NCI-H187 (cell line): ENCODE results near the gene NAA38.
A peak's percentile ranks its signal among the peaks of the same experiment; 100 is the strongest.

Experiments
- DNase-seq, 2 experiments: peaks; one replicate each; lab custom pipeline; 2025; lab: John Stamatoyannopoulos, UW

NAA38 gene

DNA sequence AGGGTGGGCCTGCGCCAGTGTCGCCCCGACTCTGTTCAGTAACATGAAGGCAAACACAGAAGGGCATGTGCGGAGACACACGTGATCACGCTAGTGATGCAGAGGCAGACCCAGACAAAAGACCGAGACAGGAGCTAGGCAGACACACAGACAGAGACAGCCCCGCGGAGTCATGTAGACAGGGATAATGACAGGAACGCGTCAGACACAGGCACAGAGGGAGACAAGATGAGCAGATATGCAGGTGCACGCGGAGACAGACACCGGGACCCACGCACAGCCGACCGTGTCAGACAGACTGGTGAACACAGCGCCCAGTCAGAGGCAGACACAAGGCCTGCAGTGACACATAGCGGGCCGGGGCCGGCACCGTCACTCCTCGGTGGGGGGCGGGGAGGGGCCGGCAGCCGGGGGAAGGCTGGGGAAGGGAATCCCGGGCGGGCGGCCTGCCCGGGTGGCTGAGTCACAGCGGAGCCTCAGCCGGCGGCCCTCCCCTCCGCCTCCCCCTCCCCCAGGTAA, 15.9 kb downstream of the NAA38 start:
- DNase-seq: peak in 1 of 2 experiments; percentile 52

DNA sequence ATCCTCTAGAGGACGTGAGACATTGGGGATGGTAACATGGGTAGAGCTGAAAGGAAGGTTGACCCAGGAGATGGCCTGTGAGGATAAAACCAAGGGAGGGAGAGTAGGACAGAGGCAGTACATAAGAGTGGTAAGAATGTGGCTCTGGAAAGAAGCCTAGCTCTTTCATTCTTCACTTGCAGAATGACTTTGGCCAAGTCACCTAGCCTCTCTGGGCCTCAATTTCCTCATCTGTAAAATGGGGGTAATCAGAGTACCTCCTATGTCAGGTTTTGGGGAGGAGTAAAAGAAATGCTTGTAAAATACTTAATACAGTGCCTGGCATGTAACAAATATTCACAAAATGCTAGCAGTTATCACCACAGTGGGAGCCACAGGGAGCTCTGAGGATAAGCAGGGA, 16.5 kb downstream of the NAA38 start:
- DNase-seq: no peak

DNA sequence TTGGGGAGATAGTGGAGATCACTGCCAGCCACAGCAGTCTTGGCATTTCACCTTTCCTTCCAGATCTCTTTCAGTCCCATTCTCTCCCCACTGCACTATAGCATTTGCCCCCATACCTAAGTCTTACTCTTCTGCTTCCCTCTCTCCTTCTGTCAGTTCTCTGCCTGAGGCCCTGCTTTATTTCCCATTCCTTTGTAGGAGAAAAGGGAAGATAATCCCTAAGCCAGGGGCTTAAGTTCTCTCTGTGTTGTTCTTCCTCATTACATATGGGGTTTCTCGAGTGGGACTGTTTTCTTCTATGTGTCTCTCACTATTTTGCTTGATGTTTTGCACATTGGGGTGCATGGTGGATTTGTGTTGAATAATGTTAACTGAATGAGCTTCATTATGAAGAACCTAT, 16.9 kb downstream of the NAA38 start:
- no peak for DNase-seq

DNA sequence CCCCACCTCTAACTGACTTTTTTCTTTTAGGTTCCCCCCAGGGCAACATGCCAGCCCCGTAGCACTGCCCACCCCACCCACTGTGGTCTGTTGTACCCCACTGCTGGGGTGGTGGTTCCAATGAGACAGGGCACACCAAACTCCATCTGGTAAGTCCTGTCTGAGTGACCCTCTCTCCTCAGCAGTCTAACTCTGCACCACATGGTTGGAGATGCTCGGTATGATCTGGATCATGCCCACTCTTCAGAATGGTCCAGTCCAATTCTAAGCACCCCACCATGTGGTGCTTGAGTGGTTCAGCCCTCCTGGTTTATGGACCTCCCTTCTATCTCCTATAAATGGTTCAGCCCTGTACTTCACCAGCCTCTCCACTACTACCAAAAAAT, 17.5 kb downstream of the NAA38 start:
- no peak for DNase-seq

DNA sequence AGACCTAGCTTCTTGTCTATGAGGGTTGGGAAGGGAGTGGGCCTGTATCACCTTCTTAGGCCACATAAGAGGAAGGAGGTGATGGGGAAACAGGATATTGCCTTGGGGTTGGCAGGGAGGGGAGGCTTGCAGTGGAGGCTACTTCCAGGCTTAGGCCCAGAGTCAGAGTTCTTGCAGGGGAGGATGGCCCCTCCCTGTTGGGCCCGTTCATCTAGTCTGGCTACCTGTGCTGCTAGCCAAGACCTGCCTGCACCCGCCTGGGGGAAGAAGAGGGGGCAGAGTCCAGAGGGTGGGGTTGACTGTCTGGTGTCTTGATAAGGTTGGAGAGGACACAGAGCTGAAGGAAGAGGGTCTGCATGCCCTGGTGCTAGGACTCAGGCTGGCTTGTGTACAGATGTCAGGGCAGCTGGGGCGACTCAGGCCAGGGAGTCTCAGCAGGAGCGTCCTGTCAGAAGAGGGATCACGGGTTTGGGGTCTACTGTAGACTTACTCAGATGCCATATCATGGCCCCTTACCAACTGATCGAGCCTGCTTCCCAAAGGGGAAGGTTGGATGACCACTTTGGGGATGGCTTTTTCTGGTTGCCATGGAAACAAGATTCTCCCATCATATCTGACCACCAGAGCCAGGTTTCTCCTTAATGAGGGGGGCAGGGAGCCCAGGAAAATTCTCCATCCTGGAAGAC, 18.0 kb downstream of the NAA38 start:
- no peak for DNase-seq

DNA sequence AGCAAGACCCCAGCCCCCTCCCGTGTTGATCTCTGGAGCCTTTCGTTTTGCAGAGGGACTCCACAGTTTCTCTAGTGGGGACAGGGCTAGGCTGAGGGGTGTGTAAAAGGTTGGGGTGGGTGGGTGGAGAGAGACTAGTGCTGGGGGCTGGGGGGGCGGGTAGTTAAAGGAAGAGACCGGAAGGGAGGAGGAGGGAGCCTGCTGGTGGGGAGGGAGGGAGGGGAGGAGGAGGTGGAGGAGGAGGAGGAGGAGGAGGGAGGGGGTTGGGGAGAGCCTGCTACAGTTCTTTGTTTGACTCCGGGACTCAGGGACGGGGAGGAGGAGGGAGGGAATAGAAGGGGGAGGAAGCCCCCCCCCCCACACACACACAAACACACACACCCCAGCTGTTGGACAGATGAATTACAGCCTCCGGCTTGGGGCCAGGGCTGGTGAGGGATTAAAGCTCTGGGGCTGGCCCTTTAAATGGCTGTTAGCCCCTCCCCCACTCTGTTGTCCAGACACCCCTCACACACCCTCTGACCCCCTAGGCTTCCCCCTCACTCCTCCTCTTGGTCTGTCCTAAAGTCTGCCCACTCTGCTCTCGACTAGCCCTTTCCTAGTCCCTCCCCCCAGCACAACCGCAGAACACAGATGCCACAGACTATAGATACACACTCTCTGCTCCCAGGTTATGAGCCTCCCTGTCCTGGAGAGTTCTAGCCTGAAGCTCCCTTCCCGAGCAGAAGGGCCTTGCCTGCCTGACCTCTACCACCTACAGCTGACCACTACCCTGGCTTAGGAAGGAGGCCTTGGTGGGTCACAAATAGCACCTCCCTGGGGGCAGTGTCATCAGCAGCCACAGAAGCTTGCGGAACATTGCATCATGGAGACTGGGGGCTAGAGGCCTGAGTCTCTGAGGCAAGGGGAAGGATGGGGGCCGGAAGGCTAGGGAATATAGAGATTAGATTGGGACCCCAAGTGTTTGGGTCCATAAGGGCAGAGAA, 19.0 kb downstream of the NAA38 start:
- no peak for DNase-seq

DNA sequence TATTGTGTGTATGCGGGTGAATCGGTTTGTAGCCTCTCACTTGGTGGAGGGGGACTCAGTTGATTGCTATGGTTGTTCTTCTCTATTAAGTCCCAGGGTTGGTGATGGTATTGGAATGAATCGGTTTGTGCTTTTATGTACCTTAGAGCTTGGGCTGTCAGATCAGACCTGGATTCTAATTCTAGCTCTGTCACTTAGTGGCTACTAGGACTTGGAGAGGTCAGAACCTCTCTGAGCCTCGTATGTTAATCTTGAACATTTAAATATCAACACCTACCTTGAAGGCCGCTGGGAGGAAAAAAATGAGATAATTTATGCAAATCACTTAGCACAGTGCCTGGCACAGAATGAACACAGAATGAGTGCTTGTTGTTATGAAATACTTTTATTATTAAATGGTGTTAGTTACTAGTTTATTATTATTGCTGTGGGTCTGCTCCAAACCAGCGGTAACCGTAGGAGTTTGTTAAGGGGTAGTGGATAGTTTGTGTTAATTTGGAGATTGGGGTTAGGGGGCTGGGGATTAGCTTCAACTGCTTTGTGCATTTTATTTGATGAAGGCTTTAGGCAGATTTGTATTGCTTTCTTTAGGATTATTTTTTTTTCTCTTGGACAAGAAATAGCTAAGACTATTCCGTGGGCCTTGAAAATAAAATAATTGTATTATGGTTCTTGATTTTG, 19.8 kb downstream of the NAA38 start:
- DNase-seq: no peak

DNA sequence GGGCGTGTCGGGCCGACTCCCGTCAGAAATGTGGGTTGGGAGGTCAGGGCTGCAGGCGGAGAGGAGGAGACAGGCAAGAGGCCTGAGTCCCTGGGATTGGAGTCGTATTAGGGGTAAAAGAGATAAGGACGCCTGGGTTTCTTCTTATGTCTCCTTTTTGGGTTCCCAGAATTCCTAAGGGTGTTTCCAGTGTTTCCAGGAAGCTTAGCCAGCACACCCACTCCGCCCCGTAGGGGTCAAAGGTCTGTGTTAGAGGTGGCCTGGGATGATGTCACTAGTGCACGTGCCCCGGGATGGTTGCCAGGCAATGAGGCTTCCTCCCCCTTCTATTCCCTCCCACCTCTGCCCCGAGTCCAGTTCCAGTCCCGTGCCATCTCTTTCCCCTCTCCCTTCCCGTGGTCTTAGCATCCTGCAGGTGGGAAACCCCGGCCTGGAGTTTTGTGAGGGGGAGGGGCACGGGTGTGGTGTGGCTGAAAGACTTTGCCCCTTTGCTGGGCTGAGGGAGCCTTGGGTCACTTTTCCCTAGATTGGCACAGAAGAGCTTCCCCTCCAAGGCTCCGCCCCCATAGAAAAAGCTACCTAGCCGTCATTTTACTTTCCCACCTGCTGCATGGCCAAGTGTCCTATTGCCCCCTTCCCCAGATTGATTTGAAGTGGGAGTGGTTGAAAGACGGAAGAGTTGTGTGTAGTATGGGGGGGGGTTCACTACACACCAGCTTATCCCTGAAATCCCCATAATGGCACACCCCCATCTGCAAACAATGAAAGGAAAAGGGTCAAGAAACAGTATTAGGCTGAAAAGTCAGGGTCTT, 20.6 kb downstream of the NAA38 start:
- DNase-seq: peak; percentile 63 to 82

DNA sequence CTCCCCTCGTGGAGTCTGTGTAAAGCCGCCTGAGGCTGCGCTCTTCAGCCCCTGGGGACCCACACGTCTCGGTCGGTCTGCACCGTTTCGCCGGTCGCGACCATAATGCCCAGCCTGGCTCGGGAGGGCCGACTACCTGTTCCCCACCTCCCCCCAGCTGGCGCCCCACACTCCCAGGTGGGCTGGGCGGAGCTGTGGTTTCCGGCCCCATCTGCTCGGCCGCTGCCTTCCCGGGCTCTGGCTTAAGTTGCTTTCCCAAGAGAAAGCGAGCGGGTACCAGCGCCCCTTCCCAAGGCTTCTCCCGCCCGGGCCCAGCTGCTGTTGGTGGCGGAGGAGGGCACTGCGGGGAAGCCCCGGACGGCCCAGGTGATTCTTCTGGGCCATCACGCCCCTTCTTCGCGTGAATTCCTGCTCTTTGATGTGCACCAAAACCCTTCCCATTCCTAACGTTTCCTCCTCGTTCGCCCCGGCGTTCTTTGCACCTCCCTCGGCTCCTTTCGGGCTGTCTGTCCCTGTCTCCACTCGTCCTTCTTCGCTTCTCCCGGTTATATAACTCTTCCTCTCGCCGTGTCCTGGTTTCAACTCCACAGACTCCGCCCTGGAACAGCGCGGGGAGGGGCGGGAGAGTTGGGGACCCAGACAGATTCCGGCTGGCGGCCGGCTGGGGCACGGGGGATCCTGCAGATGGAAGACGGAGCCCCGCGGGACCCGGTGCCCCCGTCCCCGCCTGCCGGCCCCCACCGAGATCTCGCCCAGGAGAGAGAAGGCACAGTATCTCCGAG, 21.4 kb downstream of the NAA38 start:
- no peak for DNase-seq

DNA sequence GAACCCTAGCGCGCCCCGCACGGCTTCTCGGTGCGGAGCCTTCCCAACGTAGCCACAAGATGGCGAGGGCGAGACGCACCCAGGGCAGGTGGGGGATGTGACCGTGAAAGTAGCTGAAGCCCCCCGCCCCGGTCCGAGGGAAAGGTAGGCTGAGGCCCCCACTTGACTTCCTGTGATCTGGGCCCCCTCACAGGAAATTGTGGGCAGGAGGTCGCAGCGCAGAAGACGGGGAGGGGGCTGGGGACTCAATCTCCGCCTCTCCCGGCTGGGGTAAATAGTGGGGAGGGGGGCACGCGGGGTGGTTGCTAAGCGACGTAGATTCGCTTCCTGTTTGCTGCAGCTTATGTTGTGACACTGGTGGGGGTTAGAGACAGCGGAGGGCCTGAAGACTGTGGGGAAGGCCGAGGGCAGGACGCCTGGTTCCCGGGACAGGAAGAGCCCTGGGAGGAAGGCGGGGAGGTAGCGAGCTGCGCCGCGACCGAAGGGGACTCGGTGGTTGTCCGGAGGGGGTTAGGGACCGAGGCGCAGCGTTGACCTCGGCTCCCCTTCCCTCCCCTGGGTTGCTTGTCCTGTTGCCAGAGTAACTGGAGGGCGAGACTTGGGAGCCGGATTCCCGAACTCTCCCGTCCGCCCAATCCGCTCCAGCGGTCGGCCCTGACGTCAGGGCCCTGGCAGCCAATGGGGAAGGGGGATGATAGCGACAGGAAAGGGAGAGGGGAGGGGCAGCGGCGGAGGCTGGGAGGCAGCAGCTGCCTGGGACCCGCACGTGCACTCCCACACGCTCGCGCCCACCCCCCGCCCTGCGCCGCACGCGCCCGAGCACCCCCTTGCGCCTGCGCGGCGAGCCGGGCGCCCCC, 22.2 kb downstream of the NAA38 start:
- DNase-seq: peak; percentile 66 to 88

DNA sequence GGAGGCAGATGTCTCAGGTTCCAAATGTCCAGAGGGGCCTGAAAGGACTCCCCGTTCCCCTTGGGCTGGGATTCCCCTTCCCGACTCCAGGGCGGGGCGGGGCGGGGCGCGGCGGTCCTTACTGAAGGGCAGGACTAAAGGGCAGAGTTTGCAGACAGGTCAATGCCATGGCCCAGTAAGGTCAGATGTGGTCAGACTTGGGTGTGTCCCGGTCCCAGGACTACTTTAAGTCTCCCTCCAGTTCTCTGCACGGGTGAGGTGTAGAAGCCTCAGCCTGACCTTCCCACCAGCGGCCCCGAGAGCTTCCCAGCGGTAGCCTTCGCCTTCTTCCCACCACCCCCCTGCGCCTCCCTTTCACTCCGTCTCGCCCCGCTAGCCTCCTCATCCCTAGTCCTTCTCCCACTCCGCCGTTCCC, 22.8 kb downstream of the NAA38 start:
- DNase-seq: no peak

DNA sequence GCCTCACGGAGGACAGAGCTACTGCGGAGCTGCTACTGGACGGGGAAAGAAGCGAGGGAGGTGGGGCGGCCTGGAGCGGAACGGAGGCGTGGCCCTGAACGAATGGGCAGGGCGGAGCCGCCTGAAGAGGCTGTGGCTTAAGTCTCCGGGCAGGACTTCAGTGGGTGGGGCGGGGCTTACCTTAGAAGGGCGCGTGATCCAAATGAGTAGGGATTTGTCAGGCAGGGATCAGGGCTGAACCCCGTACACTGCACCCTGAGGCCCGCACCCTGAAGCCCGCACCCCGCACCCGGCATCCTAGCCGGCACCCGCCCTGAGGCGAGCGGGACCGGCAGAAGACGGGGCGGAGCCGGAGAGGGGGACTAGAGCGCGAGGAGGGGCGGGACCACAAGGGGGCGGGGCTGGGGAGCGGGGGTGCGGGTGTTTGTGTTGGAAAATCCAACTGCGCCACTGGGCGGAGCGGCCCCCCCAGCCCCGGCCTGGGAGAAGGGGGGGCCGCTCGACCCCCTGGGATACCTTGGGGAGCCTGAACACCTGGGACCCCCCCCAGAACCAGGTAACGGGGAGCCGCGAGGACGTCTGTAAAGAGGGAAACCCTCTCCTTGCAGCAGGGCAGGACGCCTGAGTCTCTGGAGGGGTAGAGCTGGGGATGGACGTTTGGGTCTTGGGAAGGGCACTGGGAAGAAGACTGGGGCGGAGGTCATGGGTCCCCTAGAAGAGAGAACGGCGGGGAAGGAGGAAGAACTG, 23.4 kb downstream of the NAA38 start, which contains the start of gene KDM6B:
TSS of gene KDM6B (plus strand) at position 423 of the 747 bp plus-strand sequence. CDS start 11,338 bp downstream, outside the sequence.
- DNase-seq: peak; percentile 54 to 73

DNA sequence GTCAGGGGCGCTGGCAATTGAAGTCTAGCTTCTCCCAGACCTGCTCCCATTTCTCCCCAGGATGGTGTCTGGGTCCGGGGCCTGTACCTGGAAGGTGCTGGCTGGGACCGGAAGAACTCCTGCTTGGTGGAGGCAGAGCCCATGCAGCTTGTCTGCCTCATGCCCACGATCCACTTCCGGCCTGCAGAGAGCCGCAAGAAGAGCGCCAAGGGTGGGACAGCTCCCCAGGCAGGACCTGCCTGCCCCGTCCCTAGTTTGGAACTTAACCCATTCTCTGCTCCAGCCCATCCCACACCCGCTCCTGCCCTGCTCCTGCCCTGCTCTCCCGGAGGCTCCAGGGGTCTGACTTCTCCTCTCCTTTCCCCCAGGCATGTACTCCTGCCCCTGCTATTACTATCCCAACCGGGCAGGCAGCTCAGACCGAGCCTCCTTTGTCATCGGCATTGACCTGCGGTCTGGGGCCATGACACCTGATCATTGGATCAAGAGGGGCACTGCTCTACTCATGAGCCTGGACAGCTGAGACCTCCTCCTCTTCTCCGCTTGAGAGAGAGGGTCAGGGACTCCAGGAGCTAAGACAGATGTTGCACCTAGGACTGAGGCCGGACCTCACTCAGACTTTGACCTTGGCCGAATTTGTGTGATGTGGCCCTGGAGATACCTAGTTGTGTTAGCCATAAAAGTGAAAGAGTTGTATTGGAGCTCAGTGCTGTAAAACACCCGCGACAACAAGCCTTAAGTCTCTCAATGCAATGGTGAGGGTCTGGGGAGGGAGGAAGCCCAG, 24.2 kb downstream of the NAA38 start:
- no peak for DNase-seq

DNA sequence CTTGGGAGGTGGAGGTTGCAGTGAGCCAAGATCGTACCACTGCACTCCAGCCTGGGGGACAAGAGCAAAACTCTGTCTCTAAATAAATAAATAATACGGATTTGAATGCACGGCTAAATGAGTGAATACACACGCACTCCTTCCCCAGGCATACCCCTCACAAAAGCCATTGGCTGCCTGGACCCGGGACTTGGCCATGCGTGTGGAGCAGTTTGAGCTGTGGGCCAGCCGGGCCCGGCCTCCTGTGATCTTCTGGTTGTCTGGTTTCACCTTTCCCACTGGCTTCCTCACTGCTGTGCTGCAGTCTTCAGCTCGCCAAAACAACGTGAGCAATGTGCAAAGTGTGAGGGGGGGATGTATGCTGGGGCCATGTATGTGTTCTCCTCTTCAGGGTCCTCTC, 24.9 kb downstream of the NAA38 start:
- DNase-seq: no peak

DNA sequence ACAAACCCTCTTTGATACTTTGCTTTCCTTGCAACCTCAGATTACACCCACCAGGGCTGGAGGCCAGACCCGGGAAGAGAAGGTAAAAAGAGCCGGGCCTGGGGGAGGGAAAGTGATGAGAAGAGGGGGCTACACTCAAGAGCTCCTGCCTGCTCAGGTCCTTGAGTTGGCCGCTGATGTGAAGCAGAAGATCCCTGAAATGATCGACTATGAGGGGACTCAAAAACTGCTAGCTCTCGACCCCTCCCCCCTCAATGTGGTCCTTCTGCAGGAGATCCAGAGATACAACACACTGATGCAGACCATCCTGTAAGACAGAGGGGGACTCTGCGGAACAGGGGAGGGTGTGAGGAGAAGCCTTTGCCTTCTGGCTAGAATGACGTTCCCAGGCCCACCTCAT, 26.1 kb downstream of the NAA38 start:
- DNase-seq: no peak

DNA sequence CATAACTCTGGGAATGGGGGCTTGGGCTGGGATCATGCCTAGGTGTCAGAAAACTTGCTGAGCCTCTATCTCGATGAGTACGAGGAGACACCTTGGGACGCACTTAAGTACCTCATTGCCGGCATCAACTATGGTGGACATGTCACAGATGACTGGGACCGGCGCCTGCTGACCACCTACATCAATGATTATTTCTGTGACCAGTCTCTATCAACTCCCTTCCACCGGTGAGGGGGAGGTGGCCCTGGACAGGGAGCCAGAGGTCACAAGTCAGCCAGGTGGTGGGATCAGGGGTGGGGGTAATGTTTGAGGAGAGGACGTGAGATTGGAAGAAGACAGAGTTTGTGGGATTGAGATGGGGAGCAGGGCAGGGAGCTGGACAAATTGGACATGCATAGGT, 26.7 kb downstream of the NAA38 start:
- DNase-seq: no peak

DNA sequence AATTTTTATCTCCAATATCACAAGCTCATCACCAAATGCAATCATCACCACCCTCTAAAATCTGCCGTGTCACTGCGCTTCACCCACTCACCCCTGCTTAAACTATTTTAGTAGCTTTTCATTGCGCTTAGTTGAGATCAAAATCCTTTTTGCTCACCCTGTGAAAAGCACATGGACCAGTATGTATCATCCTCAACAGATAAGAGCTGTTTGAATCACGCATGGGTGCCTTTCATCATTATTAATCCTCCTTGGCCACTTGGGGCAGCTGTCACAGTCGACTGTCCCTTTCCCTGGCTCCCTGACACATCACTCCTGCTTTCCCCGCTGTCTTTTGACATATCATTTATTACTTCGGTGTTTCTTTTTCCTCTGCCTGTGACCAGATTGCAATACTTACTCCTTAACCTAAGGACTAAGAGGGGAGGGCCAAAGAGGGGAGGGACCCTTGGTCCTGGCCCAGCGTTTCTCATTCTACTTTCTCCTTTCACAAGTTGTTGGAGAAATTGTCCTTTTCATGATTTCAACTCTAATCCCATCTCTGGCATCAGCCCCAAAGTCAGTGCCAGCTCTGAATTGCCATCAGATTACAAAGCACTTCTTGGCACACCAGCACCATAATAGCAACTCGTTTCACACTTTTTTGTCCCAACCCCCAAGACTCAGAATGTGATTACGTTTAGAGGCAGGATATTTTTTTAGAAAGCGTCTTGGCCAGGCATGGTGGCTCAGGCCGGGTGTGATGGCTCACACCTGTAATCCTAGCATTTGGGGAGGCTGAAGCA, 32.0 kb downstream of the NAA38 start:
- no peak for DNase-seq
